ENCODE measurements around the gene FOCAD.
A peak's percentile ranks its signal among the peaks of the same experiment; 100 is the strongest.

FOCAD gene

DNA sequence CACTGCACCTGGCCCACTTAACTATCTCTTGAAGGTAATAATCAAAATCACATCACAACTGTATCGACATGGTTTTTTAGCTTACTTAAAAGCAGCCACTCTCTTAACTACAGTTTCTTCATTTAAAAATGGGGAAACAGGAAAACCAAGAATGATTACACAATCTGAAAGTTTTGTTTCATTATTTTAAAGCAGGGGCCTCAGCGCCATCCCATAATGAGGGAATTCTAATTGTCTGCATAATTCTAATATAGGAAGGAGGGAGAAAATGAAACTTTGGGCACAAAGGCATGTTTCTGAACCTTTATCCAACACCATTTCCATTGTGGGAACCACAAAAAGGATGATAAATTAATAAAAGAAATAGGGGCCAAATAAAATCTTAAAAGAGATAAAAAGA, 339.8 kb downstream of the FOCAD start:
- DNase-seq (ENCODE audit: low spot score), result no peak

DNA sequence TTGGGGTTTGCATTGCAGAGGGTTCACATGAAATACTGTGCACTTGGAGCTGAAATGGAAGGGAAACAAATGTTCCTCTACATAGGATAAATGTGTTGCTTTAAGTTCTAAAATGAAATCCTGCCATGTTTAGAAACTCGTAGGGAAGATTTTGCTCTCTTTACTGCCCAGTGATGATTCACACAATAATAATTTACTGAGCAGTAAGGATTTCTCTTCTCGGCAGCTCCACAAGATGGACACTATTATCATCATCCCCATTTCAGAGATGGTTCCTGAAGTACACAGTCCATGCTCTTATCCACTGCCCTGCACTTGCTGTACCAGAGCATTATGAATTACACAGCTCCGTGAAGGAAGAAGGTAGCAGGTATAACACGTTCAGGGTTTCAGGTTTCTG, 343.2 kb downstream of the FOCAD start:
- peak; percentile 14 for DNase-seq (ENCODE audit: low spot score)

DNA sequence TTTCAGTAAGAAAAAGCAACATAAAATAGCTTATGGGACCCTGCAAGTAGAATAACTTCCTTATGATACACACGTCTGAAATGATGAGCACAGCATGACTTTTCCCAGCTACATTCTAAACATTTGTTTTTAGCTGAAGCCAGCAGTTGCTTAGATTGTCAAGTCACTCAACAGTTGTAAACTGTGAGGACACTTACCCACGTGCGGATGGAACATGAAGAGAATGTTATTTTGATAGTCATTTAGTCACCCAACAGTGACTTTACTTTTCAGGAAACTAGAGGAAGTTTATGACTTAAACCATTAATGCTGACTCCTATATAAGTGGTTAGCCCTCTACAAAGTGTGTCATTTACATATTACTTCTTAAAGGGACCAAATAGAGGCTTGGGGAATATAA, 344.4 kb downstream of the FOCAD start:
- no peak for DNase-seq (ENCODE audit: low spot score)

DNA sequence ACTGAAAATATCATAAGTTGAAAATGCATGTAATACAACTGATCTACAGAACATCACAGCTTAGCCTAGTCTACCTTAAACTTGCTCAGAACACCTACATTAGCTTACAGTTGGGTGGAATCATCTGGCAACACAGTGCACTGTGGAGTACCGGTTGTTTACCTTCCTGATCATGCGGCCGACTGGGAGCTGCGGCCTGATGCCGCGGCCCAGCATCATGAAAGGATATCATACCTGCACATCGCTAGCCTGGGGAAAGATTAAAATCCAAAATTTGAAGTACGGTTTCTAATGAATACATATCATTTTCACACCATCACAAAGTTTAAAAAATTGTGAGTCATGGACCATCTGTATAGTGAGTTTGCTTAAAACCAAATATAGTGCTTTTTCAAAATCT, 345.6 kb downstream of the FOCAD start:
- no peak for DNase-seq (ENCODE audit: low spot score)

DNA sequence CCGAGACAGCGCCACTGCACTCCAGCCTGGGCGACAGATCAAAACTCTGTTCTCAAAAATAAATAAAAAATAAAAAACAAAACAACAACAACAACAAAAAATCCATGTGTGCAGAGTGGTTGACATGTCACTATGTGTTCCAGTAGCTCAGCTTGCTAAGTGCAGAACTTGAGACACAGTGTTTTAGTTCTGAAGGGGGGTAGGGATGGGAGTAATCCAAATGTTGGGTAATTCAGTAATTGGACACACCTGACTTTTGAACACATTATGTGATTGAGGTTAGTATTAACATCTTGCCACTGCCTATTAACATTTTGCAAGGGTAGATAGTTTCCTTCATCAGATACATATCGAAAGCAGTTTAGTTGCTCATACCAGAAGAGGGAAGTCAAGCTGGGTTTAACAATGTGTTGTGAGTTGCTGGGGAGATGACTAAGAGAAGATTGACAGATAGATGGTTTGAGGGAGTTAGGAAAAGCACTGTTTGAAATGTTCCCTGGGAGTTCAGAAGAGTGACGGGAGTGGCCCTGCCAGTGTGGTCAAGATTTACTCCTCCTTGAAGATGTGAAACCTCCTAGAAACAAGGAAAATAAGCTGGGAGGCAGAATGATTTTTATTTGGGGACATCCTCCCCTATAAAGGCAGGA, 346.5 kb downstream of the FOCAD start:
- DNase-seq (ENCODE audit: low spot score), result peak; percentile 10

DNA sequence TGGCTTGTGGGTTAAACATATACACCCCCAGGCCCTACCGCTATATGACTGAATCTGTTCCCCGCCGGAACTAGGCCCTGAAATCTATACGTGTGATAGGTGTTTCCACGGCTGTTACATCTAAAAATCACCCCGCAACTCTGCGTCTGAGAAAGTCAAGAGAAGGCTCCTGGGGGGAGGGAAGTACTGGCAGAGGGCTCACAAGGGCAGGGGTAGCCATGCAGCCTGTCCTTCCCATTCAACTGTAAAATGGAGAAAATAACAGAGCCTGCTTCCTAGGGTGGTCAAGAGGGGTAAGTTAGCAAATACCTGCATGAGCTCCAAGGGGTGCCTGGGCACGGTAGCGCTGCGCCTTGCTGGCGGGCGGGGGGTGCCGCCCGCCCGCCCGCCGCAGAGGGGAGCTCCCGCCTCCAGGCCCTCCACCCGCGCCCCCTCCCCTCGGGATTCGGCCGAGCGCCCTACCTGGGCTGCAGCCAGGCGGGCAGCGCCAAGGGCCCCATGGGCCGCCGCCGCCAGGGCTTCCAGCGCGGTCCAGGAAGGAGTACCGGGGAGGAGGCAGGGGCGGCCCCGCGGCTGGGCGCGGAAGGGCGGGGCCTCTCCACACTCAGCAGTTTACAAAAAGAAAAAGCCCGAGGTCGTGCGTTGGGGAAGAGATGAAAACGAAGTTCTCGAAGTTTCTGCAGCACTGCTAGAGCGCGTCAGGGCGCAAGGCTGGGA, 347.2 kb downstream of the FOCAD start, which contains the start of gene HACD4:
TSS of gene HACD4 (minus strand) at position 550 of the 717 bp plus-strand sequence. CDS start at position 500, 50 bp downstream.
- peak; percentile 23 for DNase-seq (ENCODE audit: low spot score)

DNA sequence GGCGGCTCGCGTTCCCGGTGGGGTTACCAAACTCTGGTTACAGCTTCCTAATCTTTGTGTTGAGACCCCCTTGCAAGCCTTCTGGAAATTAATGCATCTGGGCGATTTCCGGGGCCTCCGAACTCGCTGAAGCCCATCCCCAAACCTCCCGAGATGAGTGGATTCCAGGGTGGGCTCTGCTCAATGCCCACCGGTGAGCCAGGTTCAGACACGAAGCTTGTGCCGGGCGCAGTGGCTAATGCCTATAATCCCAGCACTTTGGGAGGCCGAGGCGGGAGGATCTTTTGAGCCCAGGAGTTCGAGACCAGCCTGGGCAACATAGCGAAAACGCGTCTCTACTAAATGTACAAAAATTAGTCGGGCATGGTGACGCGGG, 347.7 kb downstream of the FOCAD start:
- no peak for DNase-seq (ENCODE audit: low spot score)

DNA sequence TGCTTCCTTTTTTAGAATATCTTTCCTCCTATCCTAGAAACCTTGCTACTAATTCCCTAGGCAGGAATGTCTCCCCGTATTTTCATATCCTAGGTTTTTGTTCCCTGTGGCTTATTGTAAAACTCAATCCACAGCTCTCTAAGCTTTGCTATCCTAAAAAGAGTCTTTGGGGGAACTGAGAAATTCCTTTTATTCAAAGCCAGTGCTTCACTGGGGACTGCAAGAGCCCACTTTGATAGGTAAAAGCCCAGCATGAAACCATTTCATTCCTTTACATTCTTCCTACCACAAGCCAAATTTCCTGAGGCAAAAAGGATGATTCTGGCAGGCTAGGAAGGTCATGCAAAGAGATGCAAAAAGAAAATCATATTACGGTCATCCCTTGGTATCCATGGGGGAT, 353.2 kb downstream of the FOCAD start:
- no peak for DNase-seq (ENCODE audit: low spot score)

DNA sequence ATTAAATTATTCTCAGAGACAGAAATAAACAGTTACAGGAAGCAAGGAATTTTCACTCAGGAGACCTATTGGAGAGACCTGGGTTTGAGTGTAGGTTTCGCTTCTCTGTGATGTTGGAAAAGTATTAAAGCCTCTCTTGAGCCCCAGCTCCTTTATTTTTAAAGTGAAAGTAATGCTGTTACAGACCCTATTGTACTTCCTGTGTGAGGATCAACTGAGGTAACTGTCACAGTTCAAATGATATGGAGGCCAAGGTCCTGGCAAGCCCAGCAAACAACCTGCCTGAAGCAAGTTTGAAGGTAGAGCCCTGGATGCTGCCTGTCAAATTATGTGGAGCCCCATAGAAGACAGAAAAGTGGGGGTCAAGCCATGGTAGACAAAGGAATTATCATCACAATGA, 355.2 kb downstream of the FOCAD start:
- no peak for DNase-seq (ENCODE audit: low spot score)

DNA sequence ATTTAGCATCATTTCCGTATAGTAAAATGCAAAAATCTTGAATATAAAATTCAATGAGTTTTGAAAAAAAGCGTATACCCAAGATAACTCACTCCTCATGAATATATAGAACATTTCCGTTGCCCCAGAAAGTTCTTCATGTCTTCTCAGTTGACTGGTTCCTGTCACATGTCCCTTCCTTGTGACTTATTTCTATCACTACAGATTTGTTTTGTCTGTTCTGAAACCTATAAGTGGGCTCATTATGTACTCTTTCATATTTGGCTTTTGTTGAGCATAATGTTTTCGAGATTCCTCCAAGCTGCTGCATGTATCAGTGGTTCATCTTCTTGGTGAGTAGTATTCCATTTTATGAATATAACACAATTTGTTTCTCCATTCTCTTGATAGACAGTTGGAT, 358.4 kb downstream of the FOCAD start:
- no peak for DNase-seq (ENCODE audit: low spot score)

DNA sequence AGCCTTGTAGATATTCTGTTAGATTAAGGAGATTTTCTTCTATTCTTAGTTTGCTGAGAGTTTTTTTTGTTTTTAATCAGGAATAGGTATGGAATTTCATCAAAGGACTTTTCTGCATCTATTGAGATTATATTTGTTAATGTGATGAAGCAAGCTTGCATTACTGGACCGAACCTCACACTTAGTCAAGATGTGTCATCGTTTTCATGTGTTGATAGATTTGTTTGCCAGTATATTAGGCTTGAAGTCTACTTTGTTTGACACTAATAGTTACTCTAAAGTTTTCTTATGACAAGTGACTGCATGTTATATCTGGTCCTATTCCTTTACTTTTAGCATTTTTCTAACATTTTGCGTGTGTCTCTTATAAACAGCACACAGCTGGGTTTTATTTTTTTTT, 359.8 kb downstream of the FOCAD start:
- DNase-seq (ENCODE audit: low spot score), result no peak
